B cell (primary cell): ENCODE results near the gene PODXL. TPM values are rescaled to one million over a fixed set of nuclear protein-coding genes. Genes with fewer than 3 reads are reported as not detected.

ENCODE experiments used
- ATAC-seq: fragments of 200-7000 bp; cut with Tn5 transposase; one replicate; pipeline ENCODE4 v1.10.0; 2021; ENCODE audit warnings: low read depth, mild to moderate bottlenecking, moderate number of reproducible peaks, moderate library complexity
- CTCF ChIA-PET: fragments of 350-600 bp; sonication (Branson Sonifier 250); formaldehyde crosslinking; loops from one replicate; lab custom pipeline; 2021; ENCODE audit warnings: antibody characterized with exemption, inconsistent platforms; lab: Charles Lee
- POLR2A ChIA-PET: fragments of 350-600 bp; sonication (Branson Sonifier 250); formaldehyde crosslinking; loops from one replicate; lab custom pipeline; 2021; ENCODE audit warnings: antibody characterized with exemption; lab: Charles Lee
- DNase-seq: peaks from one replicate; pipeline ENCODE4 v3.0.0; 2013
- H2AFZ ChIP-seq: 2 replicates; pipeline ENCODE4 v1.6.1; 2012; ENCODE audit warnings: mild to moderate bottlenecking, low read depth, low read length; ENCODE audit not compliant: insufficient read depth, poor library complexity, severe bottlenecking
- H3K27ac ChIP-seq, 2 donors: 1 replicate in 1 of 2; 2 replicates in 1 of 2; pipeline ENCODE4 v1.5.1; 2012 to 2013; ENCODE audit warnings: low read length in 2 of 2, mild to moderate bottlenecking in 2 of 2, moderate library complexity in 1 of 2
- H3K27me3 ChIP-seq, 4 experiments: fragments of 200-600 bp in 1 of 4; sonication (generic) in 1 of 4; replicated peaks in 1 of 4; 1 replicate in 2 of 4; 2 replicates in 2 of 4; pipeline versions ENCODE4 v1.6.1 to v1.7.0; 2013 to 2016; ENCODE audit warnings: low read length in 3 of 4, mild to moderate bottlenecking in 2 of 4, mixed read lengths in 1 of 4, moderate library complexity in 1 of 4; ENCODE audit not compliant: insufficient read depth in 4 of 4, control insufficient read depth in 3 of 4; ENCODE audit errors: control extremely low read depth in 1 of 4
- H3K36me3 ChIP-seq, 2 experiments: replicated peaks in 1 of 2; 1 replicate in 1 of 2; 2 replicates in 1 of 2; pipeline versions ENCODE4 v1.6.1 to v1.7.1; 2013; ENCODE audit warnings: low read length in 1 of 2; ENCODE audit not compliant: insufficient read depth in 2 of 2, control insufficient read depth in 1 of 2; ENCODE audit errors: control extremely low read depth in 1 of 2, extremely low read depth in 1 of 2
- H3K4me1 ChIP-seq, 2 donors: fragments of 200-600 bp in 1 of 2; sonication (generic) in 1 of 2; 1 replicate in 1 of 2; 2 replicates in 1 of 2; pipeline versions ENCODE4 v1.5.1 to v1.6.1; 2013 to 2017; ENCODE audit warnings: low read length in 2 of 2; ENCODE audit not compliant: control insufficient read depth in 2 of 2, insufficient read depth in 2 of 2
- H3K4me2 ChIP-seq: replicated peaks from 2 replicates; pipeline ENCODE3; 2012; ENCODE audit warnings: mild to moderate bottlenecking, low read depth, low read length; ENCODE audit not compliant: poor library complexity, severe bottlenecking
- H3K4me3 ChIP-seq, 5 experiments: fragments of 200-600 bp in 1 of 5; sonication (generic) in 1 of 5; 1 replicate in 3 of 5; 2 replicates in 2 of 5; pipeline versions ENCODE4 v1.5.1 to v1.7.0; 2011 to 2016; ENCODE audit warnings: low read length in 4 of 5, mild to moderate bottlenecking in 4 of 5, low read depth in 2 of 5, control low read depth in 1 of 5, moderate library complexity in 1 of 5; ENCODE audit not compliant: insufficient read depth in 1 of 5; ENCODE audit errors: control extremely low read depth in 1 of 5, extremely low read depth in 1 of 5
- H3K79me2 ChIP-seq: fragments of 200-600 bp; sonication (generic); one replicate; pipeline ENCODE4 v1.6.0; 2016; ENCODE audit warnings: low read length; ENCODE audit not compliant: control insufficient read depth, insufficient read depth
- H3K9ac ChIP-seq: fragments of 200-600 bp; sonication (generic); 2 replicates; pipeline ENCODE4 v1.6.1; 2017; ENCODE audit warnings: mild to moderate bottlenecking, low read length, moderate library complexity
- H3K9me3 ChIP-seq, 3 donors: one replicate each; pipeline versions ENCODE4 v1.6.1 to v1.7.1; 2013; ENCODE audit warnings: low read length in 2 of 3; ENCODE audit not compliant: control insufficient read depth in 2 of 3, insufficient read depth in 1 of 3; ENCODE audit errors: control extremely low read depth in 1 of 3
- H4K20me1 ChIP-seq: 2 replicates; pipeline ENCODE4 v1.6.0; 2012; ENCODE audit warnings: mild to moderate bottlenecking, low read length; ENCODE audit not compliant: insufficient read depth, control insufficient read depth, poor library complexity, severe bottlenecking
- H3K27ac Mint-ChIP-seq: one replicate; pipeline ENCODE4 v1.8.0; 2021; ENCODE audit warnings: mixed read lengths
- H3K27me3 Mint-ChIP-seq: one replicate; pipeline ENCODE4 v1.8.0; 2021; ENCODE audit warnings: mixed read lengths
- H3K4me1 Mint-ChIP-seq: one replicate; pipeline ENCODE4 v1.8.0; 2021; ENCODE audit warnings: mixed read lengths
- H3K4me3 Mint-ChIP-seq: one replicate; pipeline ENCODE4 v1.8.0; 2021; ENCODE audit warnings: mixed read lengths
- H3K9me3 Mint-ChIP-seq: one replicate; pipeline ENCODE4 v1.8.0; 2022; ENCODE audit warnings: mixed read lengths; ENCODE audit not compliant: insufficient read depth
- CTCF ChIP-seq: fragments of 200-600 bp; IDR thresholded peaks from one replicate; pipeline ENCODE4 v1.8.0; 2022; ENCODE audit warnings: antibody characterized with exemption, mild to moderate bottlenecking
- EZH2 ChIP-seq: IDR thresholded peaks from 2 replicates; pipeline ENCODE4 v1.6.1; 2012; ENCODE audit warnings: borderline replicate concordance, low read depth, mild to moderate bottlenecking, moderate library complexity, low read length; ENCODE audit not compliant: insufficient read depth, poor library complexity, severe bottlenecking
- WGBS: methylation state at CpG from one replicate; pipeline ENCODE4 v1.1.5; 2013; ENCODE audit warnings: missing lambda C conversion rate; ENCODE audit not compliant: insufficient coverage; 5-methylcytosine and 5-hydroxymethylcytosine counted together
- intact Hi-C: fragments of 100-400 bp; cut with micrococcal nuclease; formaldehyde crosslinking; loops from one replicate; pipeline ENCODE4 v1.10.0; 2022
- polyA plus RNA-seq: library from polyadenylated mRNA; depleted of rRNA; stranded (reverse); fragments of >200 nt; gene quantifications from 2 replicates; pipeline ENCODE4 v1.2.3, GENCODE V29; 2012
- total RNA-seq, 2 donors: library from RNA; stranded (reverse); fragments of 120-200 nt in 1 of 2; gene quantifications; 1 replicate in 1 of 2; 2 replicates in 1 of 2; pipeline versions ENCODE4 v1.2.3 to v1.2.4, GENCODE V29; 2013 to 2022

Gene PODXL
- total and polyA plus RNA-seq, 2 donors (not counting 1 experiment from before 2014, with no cell fraction given), result 1.5 to 5.8 TPM

DNA sequence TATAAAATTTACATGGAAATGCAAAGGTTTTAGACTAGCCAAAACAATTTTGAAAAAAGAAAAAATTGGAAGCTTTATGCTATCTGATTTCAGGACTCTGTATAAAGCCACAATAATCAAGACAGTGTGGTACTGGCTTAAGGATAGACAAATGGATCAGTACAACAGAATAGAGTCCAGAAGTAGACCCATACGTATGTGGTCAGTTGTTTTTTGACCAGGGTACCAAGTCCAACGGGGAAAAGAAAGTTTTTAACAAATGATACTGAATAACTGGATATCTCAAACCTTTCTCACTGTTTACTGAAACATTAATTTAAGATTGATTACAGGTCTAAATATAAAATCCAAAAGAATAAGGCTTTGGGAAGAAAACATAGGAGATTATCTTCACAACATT is 79.7 kb downstream of the PODXL start:
- H3K27me3 Mint-ChIP-seq, result no peaks in the 10 kb centered on the region
- ATAC-seq (no peak), DNase-seq (no peak)
- H3K9me3 ChIP-seq, result no peaks in the 10 kb centered on the region
- no peaks in the 10 kb centered on the region for H3K27me3 ChIP-seq
- H4K20me1 ChIP-seq, result no peaks in the 10 kb centered on the region
- H3K9ac ChIP-seq, result no peak overlapping the region
- no peak overlapping the region for H3K4me2 ChIP-seq
- H3K4me3 ChIP-seq, result no peak overlapping the region
- H3K4me1 Mint-ChIP-seq, result peaks cover 8% of the 10 kb centered on the region
- ChIA-PET CTCF (no interaction called here), POLR2A (no interaction called here)
- no peak for TF ChIP-seq CTCF
- TF ChIP-seq EZH2, result no peak
- no peaks in the 10 kb centered on the region for H3K79me2 ChIP-seq
- no peak overlapping the region for H3K27ac ChIP-seq
- no peaks in the 10 kb centered on the region for H3K9me3 Mint-ChIP-seq
- no peak overlapping the region for H3K27ac Mint-ChIP-seq
- intact Hi-C loops, result no loop called here
- peaks cover 2 to 5% of the 10 kb centered on the region in 2 experiments for H3K36me3 ChIP-seq
- WGBS, result no CpG with 5 or more reads among the region's 2 CpGs
- no peaks in the 10 kb centered on the region for H3K4me1 ChIP-seq
- H3K4me3 Mint-ChIP-seq, result no peak overlapping the region
- no peak overlapping the region for H2AFZ ChIP-seq

- Histone ChIP-seq H3K79me2 (no peaks in the 10 kb centered on the region), H3K9ac (no peak overlapping the region), H4K20me1 (peaks cover 8% of the 10 kb centered on the region), H3K4me1 (no peaks in the 10 kb centered on the region), H3K27ac (no peak overlapping the region), H3K27me3 (no peaks in the 10 kb centered on the region), H3K36me3 (peaks cover 8 to 47% of the 10 kb centered on the region in 2 experiments), H3K4me3 (no peak overlapping the region), H3K9me3 (no peaks in the 10 kb centered on the region), H3K4me2 (no peak overlapping the region), H2AFZ (no peak overlapping the region)
- H3K27me3 Mint-ChIP-seq, result no peaks in the 10 kb centered on the region
- intact Hi-C loops, result no loop called here
- no peaks in the 10 kb centered on the region for H3K9me3 Mint-ChIP-seq
- no peak overlapping the region for H3K27ac Mint-ChIP-seq
- no peak overlapping the region for H3K4me3 Mint-ChIP-seq
- CTCF ChIA-PET, result no interaction called here
- DNase-seq (no peak), ATAC-seq (no peak)
- 90% methylated on average over 2 of the region's 4 CpGs for WGBS
- no peaks in the 10 kb centered on the region for H3K4me1 Mint-ChIP-seq
- POLR2A ChIA-PET, result no interaction called here
- TF ChIP-seq EZH2 (no peak), CTCF (no peak)
Measured at GRCh38 chr7:131471250-131472004, 85.0 kb downstream of the PODXL start.
